Lung microvascular endothelial cell (primary cell): ENCODE results near the gene IDH3A. TPM values are rescaled to one million over a fixed set of nuclear protein-coding genes. Genes with fewer than 3 reads are reported as not detected.

Experiments used
- DNase-seq, 2 donors: peaks; one replicate each; pipeline versions ENCODE4 v3.0.0 to v3.0.0-alpha.2; 2010; ENCODE audit warnings: low read depth in 2 of 2
- total RNA-seq: library from RNA; depleted of rRNA; stranded (reverse); fragments of >200 nt; gene quantifications from 2 replicates; pipeline ENCODE4 v1.2.1, GENCODE V29; 2014

Gene IDH3A
- total RNA-seq, 1 donor from 2014 or later, result 20.8 TPM

- no peak for DNase-seq
Measured at GRCh38 chr15:78201281-78202190, 52.4 kb downstream of the IDH3A start.

GRCh38 chr15:78203346-78204225, 54.4 kb downstream of the IDH3A start:
- DNase-seq, result no peak

DNA sequence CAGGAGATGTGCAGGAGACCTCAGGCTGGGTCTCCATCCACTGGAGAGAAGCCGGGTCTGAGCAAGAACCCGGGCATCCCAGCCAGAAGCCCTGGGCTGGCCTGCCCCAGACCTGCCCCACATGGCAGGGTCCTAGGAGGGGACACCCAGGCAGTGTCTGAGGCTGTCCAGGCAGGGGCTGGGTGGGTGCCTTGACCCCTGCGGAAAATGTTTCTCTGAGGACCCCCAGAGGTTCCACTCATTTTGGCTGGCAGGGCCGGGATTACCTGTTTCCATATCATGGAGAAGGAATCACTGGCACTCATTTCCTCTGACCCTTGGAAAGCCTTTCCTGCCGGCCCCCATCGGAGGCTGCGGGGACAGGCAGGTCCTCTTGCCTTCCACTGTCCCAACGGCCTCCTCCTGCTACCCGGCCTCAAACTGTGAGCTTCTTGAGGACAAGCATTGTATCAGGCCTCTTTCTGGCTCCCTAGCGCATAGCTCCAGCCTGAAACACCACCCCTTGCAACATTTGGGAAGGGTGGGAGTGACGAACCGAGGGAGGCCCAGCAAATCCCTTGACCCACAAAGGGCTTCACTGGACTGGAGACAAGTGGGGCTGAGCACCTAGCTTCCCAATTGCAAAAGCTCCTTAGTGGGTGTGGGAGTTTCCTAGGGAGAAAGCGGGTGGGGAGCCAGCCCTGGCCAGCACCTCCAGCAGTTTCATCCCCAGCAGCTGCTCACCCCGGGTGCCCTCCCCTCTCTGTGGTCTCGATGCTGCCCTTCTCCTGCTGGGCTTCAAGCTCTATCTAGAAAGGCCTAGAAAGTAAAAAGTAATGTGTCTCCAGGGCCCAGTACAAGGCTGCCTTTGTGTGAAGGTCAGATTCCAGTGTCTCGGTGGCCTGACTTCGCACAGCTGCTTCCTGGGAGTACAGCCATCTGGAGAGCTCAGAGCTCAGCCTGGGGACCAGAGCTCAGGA, 55.5 kb downstream of the IDH3A start:
- DNase-seq, result no peak

GRCh38 chr15:78205337-78205736, 56.2 kb downstream of the IDH3A start:
- DNase-seq, result no peak

- DNase-seq, result no peak
Measured at GRCh38 chr15:78205856-78206255, 56.7 kb downstream of the IDH3A start.

DNA sequence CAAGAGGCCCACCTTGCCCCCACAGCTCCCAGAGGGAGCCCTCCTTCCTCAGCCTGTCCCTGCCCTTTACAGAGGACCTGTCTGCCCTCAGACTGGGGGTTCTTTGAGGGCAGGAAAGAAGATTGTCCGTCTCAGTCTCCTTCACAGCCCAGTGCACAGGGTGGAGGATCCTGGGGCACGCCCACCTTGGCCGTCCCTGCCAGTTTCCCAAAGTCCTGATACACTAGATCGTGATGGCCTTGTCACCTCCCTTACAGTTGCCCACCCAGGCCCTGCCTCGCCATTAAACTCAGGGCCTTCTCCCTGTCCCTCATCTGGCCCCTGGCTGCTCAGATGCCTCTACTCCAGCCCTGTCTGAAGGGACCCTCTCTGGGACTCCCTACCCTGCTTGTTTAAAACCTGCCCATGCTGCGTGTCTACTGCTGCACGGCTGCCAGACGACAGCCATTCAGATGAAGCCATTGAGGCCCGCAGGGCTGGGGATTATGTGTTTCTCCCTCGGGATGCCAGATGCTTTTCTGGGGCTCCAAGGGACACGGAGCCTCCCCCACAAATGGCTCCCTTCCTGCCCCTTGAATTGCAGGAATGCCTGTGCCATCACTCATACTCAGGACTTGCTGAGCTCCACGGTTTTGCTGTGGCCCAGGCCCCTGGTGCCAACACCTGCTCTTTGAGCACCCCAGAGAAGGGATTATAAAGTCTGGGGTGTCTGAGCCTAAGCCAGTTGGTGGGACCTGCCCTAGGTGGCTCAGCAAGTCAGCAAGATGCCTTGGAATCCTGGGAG, 57.4 kb downstream of the IDH3A start:
- no peak for DNase-seq

- no peak for DNase-seq
Measured at GRCh38 chr15:78207110-78207458, 57.9 kb downstream of the IDH3A start.

- no peak for DNase-seq
Measured at GRCh38 chr15:78207641-78208340, 58.6 kb downstream of the IDH3A start.

DNA sequence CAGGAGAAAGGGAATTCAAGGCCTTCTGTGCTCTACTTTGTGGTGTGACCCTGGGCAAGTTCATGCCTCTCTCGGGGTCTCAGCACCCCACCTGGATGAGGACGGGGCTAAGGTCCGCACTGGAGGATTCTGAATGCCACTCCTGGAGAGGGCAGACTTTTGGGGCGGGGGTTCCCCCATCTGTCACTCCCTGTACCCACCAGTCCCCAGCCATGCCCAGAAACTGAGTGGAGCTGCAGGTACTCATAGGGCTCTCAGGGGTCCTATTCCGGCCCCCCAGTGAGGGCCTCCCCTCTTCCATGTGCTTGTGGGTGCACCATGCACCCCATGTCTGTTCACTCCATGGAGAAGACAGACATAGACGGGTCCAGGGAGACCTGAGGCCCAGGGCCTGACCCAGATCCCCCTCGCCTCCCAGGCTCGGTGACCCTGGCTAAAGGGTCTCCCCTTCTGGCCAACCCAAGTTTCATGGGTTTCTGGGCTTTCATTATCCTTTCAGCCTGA, 59.2 kb downstream of the IDH3A start:
- no peak for DNase-seq

- DNase-seq, result no peak
Measured at GRCh38 chr15:78208887-78209645, 59.9 kb downstream of the IDH3A start.

- DNase-seq, result no peak
Measured at GRCh38 chr15:78209646-78210348, 60.6 kb downstream of the IDH3A start.

GRCh38 chr15:78210349-78210717, 61.2 kb downstream of the IDH3A start:
- no peak for DNase-seq

DNA sequence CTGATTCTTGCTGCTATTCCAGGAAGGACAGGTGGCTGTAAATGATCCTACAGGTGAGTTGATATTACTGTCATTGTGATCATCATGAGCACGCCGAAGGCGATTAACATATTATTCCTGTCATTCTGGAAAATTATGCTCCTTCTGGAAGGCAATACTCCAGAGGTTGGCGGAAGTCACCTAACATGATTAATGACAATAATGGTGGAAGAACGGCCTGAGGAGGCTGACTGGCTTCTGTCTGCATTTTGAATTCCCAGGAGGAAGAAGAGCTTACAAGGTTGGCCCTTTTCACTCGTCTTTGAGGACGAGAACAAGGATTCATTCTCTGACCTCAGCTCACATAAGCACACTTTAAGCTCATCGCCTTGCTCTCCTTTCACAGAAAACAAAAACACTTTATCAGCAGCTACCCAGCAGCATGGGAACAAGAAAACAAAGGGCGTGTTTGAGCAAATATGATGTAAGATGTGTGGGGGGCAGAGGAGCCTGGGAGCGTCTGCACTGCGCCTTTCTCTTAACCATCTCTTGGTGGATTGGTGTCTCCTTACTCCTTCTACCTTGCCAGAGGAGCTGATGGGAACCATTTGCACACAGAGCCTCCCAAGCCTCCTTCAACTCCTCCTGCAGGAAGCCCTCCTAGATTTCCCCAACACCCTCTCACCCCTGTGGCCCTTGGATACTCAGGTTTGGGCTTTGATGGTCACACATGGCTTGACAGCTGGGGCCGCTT, 62.2 kb downstream of the IDH3A start:
- no peak for DNase-seq

DNA sequence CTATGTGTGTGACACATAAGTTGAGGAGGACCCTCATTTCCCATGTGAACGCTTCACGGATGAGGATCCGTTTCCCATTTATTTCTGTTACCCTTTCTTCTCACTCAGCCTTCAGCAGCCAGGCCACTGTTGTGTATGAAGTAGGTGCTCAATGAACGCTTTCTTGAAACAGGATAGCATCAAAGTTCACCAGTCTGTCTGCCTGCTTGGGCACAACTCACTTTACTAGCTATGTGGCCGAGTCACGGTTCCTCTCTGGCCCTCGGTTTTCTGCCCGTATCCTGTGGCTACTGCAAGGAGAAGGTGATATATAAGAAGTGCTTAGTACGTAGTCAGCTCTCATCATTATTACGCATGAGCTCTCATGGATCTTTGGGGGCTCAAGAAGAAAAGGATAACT, 62.8 kb downstream of the IDH3A start:
- no peak for DNase-seq

DNA sequence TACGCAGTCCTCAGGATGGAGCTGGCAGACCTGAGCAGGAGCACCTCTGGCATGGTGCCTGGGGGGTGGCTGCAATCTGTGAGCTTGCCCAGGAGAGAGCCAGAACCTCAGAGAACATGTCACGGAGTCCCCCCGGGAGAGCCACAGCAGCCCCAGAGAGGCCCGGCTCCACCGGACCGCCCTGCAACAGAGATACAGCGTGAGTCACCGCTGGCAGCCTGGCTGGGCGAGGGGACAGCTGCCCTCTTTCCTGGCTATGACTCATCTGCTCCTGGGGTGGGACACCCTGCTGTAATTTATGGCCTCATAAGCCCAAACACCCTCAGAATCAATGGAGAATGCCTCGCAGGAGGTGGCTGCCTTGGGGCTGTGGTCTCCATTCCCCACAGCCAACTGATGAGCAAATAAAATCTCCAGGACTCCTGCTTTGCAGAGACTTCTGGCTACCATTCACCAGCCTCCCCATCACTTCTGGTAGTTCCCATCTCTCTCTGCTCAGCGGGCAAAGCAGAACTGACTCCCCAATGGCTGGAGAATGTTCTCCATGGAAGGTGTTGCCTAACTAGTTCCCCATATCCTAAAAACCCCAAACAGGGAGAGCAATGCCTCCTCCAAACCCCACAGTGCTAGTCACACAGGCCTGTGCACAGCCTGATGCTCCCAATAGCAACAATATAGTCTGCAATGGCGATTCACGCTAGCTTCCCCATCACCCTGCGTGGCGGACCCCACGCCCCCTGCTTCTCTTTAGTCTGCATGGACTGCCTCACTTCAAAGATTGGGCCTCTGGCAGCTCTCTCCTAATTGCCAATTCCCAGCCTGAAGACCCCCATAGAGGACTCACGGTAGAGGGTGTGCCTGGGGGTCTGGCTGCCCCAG, 63.6 kb downstream of the IDH3A start:
- DNase-seq, result peak; percentile 49 to 74

- no peak for DNase-seq
Measured at GRCh38 chr15:78213425-78213750, 64.2 kb downstream of the IDH3A start.

- no peak for DNase-seq
Measured at GRCh38 chr15:78213956-78214355, 64.8 kb downstream of the IDH3A start.
